NCI-H82 treated with DMSO at 0.1 percent for 48 hours (cell line): Measurements from ENCODE around the gene DYNLT1.
"Not testable (repeated sequence)": the region's sequence is repeated elsewhere in the genome, so short reads cannot be mapped to it uniquely, and the experiment has no call there.

Experiments used
- DNase-seq: peaks from one replicate; lab custom pipeline; 2025; ENCODE audit not compliant: unreplicated experiment; lab: John Stamatoyannopoulos, UW

The DYNLT1 gene

DNA sequence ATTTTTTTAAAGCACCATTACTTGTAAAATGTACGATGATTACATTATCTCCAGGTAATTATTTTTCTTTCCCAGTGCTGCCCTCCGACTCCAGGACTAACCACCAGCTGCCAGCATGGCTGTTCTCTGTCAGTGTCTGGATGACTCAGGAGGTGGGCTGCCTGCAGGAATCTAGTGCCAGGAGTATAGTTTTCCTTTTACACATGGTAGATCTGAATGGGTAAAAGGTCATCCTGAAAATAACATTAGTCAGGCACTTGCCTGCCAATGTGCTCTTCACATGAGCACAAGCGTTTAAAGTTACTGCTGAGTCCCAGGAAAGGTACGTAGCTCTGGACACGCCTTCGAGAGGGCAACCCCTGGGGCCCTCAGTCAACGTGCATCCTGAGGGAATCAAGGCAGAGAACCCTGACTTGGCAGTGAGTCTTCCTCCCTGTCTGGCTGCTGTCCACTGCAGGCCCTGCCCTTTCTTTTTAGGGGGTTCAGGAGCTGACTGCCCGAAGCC, 2.4 kb downstream of the DYNLT1 start:
- peak; percentile 84 for DNase-seq

DNA sequence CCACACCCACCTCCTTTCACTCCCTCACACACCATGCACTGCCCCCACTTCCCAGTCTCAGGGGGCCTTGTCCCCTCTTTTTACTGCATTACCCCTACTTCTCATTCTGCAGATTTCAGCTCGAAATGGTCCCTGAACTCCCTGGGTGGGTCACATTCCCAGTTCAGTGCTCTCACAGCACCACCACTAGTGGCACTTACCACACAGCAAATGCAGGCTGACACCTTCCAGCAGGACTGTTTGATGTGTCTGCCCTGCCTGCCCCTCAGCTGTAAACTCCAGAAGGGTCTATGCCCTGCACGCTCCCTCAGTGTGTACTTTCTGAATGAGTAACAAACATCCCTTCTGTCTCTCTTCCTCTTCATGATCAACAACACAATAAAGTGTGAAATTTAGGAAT, 4.0 kb downstream of the DYNLT1 start:
- DNase-seq = no peak

DNA sequence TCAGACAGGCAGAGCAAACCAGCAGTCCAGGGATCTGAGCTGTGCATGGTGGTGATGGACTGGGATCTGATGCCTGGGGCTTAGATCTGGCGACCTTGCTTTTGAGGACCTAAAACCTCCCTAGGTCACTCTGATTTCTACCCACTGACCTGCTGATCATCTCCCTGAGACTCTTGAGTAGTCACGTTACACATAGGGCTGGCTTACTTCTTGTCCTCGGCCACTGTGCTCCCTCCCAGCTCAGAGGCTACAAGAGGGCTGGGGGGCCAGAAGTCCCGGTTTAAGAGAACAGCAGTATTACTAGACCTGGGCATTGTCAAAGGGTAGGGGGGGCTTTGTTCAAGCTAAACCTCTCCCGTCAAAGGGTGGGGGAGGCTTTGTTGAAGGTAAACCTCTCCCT, 5.5 kb downstream of the DYNLT1 start:
- DNase-seq = no peak

DNA sequence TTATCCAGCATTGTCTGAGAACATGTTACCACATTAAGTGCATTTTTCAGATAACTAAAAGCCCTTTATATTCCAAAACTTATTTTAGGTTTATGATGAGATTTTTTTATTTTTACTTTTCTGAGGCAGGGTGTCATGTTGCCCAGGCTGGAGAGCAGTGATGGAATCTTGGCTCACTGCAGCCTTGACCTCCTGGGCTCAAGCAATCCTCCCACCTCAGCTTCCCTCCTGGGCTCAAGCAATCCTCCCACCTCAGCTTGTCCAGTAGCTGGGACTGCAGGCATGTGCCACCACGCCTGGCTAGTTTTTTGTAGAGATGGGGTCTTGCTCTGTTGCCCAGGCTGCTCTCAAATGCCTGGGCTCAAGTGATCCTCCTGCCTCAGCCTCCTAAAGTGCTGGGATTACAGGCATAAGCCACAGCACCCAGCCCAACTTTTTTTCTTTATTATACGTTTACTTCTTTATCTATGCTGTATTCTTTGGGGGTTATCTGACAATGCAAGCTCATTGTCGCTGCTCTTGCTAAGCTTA, 6.2 kb downstream of the DYNLT1 start:
- no peak for DNase-seq

DNA sequence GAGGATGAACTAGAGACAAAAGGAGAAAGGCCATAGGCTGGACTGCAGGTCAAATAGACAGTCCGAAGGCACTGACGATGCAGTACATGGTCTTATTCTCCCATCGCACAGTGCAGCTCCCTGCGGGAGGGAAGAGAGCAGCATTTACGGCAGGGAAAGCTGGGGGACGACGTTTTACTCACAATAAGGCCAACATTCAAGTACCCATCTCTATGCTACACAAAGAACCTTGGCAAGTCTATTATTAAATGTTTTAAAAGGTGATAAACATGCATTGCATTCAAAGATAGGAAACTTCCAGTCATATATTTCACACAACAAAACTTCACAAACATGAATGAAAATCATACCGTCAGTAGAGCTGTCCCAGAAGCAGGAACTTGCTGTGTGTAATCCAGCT, 7.8 kb downstream of the DYNLT1 start:
- DNase-seq = no peak

DNA sequence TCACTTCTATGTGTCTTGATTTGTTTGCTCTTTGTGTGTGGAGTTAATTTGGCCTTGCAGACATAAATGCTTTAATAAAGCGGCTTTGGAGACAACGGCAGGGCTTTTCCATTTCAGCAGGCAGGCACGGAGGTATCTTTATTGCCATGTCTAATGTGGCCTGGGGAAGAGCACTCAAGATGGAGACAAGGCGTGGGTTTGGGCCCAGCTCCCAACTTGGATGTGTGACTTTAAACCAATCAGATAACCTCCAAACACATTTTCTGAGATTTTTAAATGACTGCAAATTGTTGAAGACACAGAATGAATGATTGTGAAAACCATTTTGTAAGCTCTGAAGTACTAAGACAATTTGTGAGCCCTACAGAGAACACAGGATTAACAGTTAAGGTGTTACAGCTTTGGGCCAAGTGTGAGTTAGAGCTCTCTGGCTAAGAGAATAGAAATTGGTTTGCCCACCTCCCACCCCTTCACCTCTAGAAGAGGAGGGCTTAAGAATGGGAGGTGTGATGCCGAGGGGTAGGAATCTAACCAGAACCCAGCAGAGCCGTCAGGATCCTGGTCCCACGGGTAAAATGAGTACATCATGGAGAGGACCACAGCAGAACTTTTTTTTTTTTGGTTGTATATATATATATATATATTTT, 9.0 kb downstream of the DYNLT1 start:
- no peak for DNase-seq

DNA sequence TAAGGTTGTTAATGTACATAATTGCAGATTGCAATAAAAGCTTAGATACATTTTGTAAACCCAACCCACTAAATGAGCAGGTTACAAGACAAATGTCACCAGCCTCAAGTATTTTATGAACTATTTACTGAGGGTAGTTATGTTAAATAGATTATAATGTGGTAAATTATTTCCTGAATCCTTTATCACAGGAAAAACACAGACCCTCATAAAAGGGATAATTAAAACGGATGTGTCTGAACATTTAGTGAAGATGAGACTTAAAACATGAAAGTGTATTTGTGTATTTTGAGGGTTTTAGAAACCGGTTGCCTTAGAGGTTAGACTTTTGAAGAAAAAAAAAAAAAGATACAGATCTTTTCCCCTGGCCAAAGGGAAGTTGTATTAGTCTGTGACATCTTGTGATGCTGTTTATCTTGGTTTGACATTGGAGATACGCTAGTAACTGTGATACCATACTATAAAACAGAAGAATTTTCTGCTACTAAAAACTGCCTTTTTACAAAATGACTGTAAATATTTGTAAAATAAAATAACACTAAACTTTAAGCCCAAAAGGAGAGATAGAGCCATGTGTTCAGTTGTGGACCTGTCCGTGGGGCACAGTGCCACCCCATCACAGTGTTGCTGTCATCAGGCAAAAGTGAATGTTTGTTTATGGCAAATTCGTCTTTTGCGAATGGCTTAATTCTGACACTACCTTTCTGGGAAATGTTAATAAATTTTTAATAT, 9.7 kb downstream of the DYNLT1 start:
- no peak for DNase-seq

DNA sequence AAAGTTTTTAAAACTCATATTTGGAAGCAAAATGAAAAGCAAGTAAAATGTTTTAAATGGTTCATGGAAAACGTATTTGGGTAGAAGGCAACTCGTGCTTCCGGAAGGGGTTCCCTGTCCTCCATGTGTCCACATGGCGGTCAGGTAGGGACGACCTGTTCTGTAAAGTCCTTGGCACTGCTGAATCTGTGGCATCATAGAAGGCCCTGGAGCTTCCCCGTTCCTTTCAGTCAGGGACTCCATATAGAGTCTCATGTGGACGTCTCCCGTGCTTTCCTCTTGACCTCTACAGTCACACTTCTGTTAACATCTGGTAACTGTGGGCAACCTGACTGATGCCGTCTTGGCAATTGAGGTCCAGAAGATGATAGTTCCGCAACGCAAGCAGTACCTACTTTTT, 11.4 kb downstream of the DYNLT1 start:
- no peak for DNase-seq

DNA sequence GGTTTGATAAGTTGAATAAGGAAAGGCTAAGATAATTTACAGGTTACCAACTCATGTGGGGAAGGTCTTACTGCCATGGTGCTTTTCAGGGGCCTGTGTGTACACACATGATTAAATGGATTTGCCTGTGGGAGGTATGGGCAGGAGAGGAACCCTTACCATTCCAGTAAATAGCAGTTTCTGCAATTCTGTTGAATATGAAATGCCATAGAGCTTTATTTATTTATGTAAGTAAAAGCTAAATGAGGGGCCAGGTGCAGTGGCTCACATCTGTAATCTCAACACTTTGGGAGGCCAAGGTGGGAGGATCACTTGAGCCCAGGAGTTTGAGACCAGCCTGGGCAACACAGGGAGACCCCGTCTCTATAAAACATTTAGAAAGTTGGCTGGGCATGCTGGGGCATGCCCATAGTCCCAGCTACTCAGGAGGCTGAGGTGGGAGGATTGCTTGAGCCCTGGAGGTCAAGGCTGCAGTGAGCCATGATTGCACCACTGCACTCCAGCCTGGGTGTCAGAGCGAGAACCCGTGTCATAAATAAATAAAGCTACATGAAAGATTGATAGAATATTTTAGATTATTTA, 11.9 kb downstream of the DYNLT1 start:
- DNase-seq = not testable (repeated sequence)

DNA sequence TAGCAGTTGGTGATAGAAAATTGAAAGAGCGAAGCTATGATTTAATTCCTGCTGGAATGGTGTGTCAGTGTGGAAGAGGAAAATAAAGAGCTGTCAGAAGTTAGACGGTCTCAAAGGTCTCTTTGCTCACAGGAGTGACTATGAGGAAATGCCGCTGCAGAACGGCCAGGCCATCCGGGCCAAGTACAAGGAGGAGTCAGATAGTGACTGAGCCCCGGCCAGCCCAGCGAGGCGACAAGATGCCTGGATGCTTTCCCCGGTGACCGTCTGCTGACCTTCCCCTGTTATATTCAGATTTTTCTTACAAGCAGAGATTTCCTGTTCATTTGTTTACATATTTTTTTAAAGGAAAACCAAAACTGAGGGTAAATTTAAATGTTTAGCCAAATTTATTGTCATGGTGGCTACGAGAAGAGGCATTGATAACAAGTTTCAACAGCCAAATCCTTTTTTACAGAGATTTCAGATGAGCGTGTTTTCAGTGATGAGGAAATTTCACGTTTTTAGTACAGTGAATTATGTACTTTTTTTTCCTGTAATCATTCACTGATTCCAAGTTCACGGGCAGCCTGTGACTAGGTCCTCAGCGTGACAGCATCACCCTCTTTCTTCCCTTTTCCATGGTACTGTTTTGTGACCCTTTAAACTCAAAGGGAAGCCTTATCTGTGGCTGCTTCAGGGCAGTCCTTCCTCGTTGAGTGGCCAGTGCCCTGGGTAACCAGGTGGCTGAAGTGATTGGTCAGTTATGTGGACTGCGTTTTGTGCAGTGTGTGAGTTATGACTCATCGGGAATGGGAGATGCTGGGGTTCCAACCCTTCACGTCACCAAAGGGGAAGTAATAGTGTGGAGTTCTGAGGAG, 12.6 kb downstream of the DYNLT1 start:
- DNase-seq = no peak

DNA sequence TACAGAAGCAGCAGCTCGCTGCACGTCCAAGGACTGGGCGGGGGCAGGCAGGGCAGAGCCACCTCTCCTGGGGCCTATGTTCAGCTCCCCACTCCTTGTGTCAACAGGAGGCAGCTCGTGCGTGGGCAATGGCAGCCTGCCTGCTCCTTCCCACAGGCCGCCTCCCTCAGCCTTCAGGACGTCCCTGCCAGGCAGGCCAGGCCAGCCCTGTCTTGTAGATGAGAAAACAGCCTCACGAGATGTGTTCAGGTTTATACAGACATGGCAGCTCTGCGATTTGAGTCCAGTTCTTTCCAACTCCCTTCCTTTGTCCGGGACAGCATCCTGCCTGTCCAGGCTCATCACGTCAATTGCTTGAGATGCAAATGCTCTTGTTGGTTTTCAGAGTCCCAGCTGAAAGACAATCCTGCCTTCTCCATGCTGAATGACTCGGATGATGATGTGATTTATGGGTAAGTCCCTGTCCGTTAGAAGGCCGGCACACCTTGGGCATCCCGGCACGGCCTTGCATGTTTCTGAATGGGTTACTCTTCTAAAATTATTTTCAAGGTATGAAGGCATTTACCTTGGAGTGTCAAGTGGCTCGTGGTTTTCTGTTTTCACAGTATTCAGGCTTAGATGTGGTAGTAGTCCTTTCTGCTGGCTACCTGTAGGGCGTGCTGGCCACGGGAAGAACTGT, 13.5 kb downstream of the DYNLT1 start:
- no peak for DNase-seq

DNA sequence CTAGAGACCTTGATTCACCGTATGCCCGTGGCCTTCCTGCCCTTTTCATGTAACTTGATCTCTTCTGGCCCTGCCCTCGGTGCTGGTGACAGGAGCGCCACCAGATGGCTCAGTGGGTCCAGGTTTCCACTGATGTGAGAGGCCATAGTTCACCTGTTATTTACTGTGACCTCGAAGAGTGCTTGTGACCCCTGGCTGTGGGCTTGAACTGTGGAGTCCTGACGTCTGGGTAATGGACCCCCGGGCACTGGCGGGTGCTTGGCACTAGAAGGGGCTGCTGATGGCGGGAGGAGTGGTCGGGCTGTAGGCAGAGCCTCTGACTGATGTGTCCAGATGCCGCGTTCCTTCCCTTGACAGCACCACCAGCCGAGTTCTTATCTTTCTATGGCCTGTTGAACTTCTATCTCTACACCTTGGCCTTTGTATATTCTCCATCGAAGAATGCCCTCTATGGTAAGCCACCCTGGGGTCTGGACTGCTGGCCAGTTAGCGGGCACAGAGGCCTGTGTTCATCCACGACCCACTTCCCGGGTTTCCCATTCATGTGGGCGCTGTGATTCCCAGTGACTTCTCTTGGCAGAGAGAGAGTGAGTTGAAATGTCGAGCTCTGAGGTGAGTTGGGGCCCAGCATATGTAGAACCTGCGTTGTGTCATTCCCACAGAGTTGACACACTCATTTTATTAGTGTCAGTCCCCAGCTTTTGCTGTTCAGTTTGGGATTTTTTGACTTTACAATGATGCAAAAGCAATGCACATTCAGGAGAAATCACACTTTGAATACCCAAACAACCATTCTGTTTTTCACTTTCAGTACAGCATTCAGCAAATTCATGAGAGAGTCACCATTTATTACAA, 14.9 kb downstream of the DYNLT1 start:
- no peak for DNase-seq

DNA sequence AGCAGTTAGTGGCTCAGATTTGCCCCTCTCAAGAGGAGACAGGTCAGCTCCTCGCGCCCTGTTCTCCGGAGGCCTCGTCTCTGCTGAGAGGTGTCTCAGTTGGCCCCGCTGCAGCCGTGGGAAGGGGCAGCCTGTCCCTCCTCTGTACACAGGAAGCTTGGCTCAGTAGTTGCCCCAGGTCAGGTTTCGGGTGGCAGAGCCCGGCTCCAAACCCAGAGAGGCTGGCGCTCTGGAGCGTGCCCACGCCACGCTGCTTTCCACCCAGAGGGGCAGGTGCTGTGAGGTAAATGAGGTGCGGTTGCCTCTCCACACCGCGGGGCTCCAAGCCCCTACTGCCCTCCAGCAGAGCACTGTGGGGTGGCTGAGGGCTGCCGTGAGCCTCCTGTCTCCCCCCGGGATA, 16.0 kb downstream of the DYNLT1 start:
- DNase-seq = no peak

DNA sequence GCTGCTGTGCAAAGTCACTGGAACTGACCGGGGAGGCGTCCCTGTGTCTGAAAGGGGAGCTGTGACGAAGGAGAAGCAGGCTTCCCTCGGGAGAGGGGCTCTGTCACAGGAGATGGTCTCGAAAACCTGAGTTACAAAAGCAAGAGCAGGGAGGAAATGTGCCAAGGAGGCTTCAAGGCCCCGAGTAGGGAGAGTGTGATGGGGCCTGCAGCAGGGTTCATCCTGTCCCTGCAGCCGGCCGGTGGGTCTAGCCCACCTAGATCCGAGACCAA, 16.7 kb downstream of the DYNLT1 start:
- no peak for DNase-seq

DNA sequence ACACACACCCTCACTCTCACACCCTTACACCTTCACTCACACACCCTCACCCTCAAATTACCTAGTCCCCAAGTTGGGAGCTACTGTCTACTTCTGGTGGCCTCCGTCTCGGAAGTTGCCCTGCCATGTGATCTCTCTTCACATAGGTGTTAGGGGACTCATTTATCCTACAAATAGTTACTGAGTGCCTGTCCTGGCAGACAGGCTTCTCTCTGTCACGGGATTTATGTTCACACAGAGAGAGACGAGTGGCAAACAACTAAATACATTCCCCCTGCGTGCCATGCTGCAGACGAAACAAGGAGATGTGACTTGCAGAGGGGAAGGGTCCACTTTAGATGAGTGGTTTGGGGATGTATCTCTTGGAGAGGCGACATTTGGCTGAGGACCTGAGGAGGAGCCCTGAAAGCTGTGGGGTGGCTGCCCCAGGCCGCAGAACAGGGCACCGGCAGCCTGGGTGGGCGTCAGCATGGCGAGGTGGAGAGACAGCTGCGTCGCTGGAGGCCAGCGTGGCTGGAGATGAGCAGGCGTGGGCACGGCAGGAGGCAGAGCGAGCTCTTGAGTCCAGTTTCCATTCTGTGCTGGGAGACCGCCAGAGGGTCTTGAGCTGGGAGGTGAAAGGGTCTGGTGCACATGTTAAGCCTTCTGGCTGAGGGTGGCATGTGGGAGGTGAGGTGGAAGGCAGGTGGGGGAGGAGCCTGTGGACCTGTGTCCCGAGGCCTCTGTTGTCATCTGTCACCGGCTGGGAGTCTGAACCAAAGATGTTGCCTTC, 17.2 kb downstream of the DYNLT1 start:
- no peak for DNase-seq

DNA sequence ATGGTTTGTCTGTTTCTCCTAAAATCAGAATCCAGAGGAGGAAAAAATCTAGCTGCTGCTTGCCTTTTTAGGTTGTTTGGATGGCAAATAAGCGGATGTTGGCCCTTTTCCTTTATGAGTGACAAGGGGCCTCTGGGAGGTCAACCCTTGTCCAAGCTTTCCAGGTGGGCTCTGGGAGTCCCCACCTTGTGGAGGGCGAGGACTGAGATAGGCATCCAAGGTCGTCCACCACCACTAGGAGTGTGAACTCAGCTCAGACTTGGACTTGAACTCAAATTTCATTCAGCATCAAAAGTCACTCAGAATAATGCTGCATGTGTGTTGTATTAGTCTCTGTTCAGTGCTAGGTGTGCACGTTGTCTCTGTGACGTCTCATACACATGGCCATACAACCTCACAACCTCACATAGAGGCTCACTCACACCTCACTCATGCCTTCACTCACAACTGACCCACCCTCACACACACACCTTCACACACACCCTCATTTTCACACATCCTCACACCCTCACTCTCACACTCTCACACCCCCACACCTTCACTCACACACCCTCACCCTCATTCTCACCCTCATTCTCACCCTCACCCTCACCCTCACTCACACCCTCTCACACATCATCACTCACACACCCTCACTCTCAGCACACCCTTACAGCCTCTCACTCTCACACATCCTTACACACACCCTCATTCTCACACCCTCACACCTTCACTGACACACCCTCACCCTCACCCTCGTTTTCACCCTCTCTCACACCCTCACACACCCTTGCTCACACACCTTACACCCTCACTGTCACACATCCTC, 18.0 kb downstream of the DYNLT1 start:
- no peak for DNase-seq

DNA sequence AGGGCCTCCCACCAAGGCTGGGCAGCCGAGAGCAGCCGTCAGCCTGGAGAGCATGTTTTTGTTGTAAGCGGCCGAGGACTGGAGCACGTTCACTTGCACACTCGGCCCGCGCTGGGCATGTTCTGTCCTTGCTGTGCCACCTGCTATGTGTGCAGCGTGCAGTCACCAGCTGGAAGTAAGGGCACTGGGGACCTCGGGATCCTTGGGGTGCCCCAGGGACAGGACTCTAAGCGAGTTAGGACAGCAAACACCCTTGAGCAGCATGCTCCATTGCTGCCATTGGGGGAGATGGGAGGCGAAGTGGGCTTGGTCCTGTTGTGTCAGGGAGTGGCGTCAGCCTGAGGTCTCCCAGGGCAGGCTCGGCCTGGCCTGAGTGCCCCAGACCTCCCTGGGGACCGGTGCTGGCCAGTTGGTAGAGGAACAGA, 18.6 kb downstream of the DYNLT1 start:
- DNase-seq = no peak
